Lower leg skin (tissue), 4 donors: ENCODE measurements around the gene PAK6. TPM values are rescaled to one million over a fixed set of nuclear protein-coding genes. Genes with fewer than 3 reads are reported as not detected.

Experiments
- DNase-seq, 2 donors: peaks; one replicate each; pipeline ENCODE4 v3.0.0-alpha.2; 2019; ENCODE audit warnings: low spot score in 2 of 2
- H3K4me3 ChIP-seq: fragments of 200-600 bp; sonication (generic); 2 replicates; pipeline ENCODE4 v1.5.1; 2017; ENCODE audit warnings: mild to moderate bottlenecking, low read depth; ENCODE audit not compliant: poor library complexity, severe bottlenecking
- POLR2A ChIP-seq, 2 donors: fragments of 450-650 bp; IDR thresholded peaks; one replicate each; pipeline ENCODE4 v1.6.1; 2016 to 2017; ENCODE audit warnings: antibody characterized with exemption in 2 of 2, mild to moderate bottlenecking in 1 of 2, moderate library complexity in 1 of 2
- WGBS, 2 donors: methylation state at CpG; one replicate each; pipeline ENCODE4 v1.1.5; 2018; 5-methylcytosine and 5-hydroxymethylcytosine counted together
- intact Hi-C: fragments of 100-400 bp; cut with DNase I; formaldehyde crosslinking; loops from one replicate; pipeline ENCODE4 v1.15.0; 2023; ENCODE audit warnings: low total_unique reads
- total RNA-seq, 4 donors: library from RNA; depleted of rRNA; stranded (reverse); fragments of >200 nt; gene quantifications; one replicate each; pipeline ENCODE4 v1.1.0, GENCODE V29; 2016
- TF ChIP-seq, protein P1 (sequence below), 3 donors: fragments of 450-650 bp; IDR thresholded peaks; one replicate each; pipeline ENCODE4 v1.5.1; 2016; ENCODE audit warnings: antibody characterized with exemption in 3 of 3, mild to moderate bottlenecking in 3 of 3, moderate library complexity in 2 of 3

PAK6 gene
- total RNA-seq, 4 donors from 2014 or later, result 48.3 to 83.9 (median 70.4) TPM

DNA sequence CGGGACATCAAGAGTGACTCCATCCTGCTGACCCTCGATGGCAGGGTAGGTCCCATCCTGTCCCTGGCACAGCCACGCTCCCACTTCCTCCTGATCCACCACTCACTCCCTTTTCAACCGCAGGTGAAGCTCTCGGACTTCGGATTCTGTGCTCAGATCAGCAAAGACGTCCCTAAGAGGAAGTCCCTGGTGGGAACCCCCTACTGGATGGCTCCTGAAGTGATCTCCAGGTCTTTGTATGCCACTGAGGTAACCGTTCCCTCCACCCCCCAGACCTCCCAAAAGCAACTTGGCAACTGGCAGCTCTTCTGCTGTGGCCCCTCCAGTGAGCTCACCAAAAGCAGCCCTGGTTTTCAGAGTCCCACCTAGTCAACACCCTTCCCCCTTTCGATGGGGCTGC is 34.6 kb downstream of the PAK6 start:
- DNase-seq, result no peak
- intact Hi-C loops, result loop anchor here (5.0 kb wide), 1 partner anchor 56 kb away; no protein-coding TSS in a partner anchor
- H3K4me3 ChIP-seq, result no peak overlapping the region
- WGBS, 2 donors, result 75 to 76% methylated on average over 9 of the region's 9 CpGs
- TF ChIP-seq POLR2A (IDR thresholded peaks at IDR 0.05), result no peak
- TF ChIP-seq, protein P1, sequence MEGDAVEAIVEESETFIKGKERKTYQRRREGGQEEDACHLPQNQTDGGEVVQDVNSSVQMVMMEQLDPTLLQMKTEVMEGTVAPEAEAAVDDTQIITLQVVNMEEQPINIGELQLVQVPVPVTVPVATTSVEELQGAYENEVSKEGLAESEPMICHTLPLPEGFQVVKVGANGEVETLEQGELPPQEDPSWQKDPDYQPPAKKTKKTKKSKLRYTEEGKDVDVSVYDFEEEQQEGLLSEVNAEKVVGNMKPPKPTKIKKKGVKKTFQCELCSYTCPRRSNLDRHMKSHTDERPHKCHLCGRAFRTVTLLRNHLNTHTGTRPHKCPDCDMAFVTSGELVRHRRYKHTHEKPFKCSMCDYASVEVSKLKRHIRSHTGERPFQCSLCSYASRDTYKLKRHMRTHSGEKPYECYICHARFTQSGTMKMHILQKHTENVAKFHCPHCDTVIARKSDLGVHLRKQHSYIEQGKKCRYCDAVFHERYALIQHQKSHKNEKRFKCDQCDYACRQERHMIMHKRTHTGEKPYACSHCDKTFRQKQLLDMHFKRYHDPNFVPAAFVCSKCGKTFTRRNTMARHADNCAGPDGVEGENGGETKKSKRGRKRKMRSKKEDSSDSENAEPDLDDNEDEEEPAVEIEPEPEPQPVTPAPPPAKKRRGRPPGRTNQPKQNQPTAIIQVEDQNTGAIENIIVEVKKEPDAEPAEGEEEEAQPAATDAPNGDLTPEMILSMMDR (IDR thresholded peaks at IDR 0.05), result no peak

DNA sequence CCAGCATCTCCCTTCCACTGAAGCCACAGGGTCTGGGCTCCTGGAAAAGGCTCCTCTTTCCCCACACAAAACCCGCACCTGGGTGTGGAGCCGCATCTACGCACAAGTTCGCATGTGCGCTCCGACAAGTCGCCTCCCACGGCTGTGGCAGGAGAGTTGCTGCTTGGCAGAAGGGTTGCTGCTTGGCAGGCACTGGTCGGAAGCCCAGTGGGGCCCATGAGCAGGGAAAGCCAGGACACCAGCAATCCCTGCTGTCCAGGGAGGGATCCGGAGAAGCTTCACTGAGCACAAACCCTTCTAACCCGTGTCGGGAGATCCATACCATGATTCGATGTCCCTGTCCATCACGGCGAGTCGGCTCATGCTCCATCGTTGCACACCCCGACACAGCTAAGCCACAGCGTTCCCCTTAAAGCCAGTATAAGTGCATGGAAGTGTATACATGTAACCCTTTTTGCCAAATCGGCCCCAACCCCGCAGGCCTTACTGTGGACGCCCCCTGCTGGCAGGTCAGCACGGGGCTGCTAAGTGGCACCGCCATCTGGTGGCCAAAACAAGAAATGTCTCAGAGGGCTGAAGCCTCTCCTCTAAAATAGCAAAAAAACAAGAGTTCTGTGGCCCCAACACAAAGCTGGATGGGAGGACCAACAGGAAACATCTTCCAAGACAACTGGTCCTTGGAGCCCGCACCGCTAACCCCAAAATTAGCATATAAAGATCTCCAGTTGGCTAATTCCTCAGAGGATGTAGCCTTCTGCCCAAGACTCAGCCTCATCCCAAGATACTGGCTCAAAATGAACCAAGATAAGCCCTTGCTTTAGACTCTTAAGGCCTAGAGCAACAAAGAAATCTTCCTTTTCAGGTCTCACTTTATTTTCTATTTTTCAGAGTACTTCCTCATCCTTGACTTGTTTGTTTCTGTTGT is 35.7 kb downstream of the PAK6 start:
- no peak overlapping the region for H3K4me3 ChIP-seq
- peak; percentile 67 to 94 for DNase-seq
- intact Hi-C loops, result loop anchor here (5.0 kb wide), 2 partner anchors 57 to 222 kb away; no protein-coding TSS in a partner anchor
- WGBS, 2 donors, result 53% methylated on average over 26 of the region's 26 CpGs
- TF ChIP-seq POLR2A (IDR thresholded peaks at IDR 0.05), result no peak
- TF ChIP-seq, protein P1 (IDR thresholded peaks at IDR 0.05), result peak in 1 of 3 donors; percentile 99

DNA sequence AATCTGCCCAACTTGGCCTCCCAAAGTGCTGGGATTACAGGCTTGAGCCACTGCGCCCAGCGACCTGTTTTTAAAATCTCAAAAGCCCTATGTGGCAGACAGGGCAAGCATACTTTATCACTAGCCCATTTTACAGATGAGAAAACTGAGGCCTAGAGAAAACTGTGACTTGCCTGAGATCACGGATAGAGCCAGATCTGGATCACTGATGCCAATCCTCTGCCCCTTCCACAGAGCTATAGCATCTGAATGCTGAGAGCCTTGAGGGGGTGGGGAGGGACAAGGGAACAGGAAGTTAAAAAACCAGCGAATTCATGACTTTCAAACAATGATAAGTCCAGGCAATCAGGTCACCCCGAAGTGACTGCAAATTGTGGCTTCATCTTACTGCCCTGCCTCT is 36.7 kb downstream of the PAK6 start:
- no peak for DNase-seq
- WGBS, 2 donors, result 79 to 89% methylated on average over 5 of the region's 5 CpGs
- H3K4me3 ChIP-seq, result no peak overlapping the region
- intact Hi-C loops, result loop anchor here (5.0 kb wide), 1 partner anchor 223 kb away; no protein-coding TSS in a partner anchor
- no peak for TF ChIP-seq POLR2A (IDR thresholded peaks at IDR 0.05)
- TF ChIP-seq, protein P1 (IDR thresholded peaks at IDR 0.05), result no peak

DNA sequence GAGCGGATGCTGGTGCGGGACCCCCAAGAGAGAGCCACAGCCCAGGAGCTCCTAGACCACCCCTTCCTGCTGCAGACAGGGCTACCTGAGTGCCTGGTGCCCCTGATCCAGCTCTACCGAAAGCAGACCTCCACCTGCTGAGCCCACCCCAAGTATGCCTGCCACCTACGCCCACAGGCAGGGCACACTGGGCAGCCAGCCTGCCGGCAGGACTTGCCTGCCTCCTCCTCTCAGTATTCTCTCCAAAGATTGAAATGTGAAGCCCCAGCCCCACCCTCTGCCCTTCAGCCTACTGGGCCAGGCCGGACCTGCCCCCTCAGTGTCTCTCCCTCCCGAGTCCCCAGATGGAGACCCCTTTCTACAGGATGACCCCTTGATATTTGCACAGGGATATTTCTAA is 37.1 kb downstream of the PAK6 start:
- no peak for DNase-seq
- 86 to 96% methylated on average over 7 of the region's 7 CpGs for WGBS, 2 donors
- intact Hi-C loops, result loop anchor here (5.0 kb wide), 1 partner anchor 224 kb away; no protein-coding TSS in a partner anchor
- TF ChIP-seq POLR2A (IDR thresholded peaks at IDR 0.05), result no peak
- TF ChIP-seq, protein P1 (IDR thresholded peaks at IDR 0.05), result no peak
- no peak overlapping the region for H3K4me3 ChIP-seq

DNA sequence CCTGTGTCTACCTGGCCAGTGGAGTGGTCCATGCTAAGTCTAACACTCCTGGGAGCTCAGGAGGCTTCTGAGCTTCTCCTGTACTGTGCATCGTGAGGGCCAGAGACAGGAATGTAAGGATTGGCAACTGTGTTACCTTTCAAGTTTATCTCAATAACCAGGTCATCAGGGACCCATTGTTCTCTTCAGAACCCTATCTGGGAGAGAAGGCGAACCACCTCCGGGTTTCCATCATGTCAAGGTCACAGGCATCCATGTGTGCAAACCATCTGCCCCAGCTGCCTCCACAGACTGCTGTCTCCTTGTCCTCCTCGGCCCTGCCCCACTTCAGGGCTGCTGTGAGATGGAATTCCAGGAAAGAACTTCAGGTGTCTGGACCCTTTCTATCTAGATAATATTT is 38.1 kb downstream of the PAK6 start:
- intact Hi-C loops, result loop anchor here (5.0 kb wide), 1 partner anchor 225 kb away; no protein-coding TSS in a partner anchor
- DNase-seq, result no peak
- TF ChIP-seq, protein P1 (IDR thresholded peaks at IDR 0.05), result no peak
- no peak for TF ChIP-seq POLR2A (IDR thresholded peaks at IDR 0.05)
- no peak overlapping the region for H3K4me3 ChIP-seq
- 68 to 81% methylated on average over 4 of the region's 4 CpGs for WGBS, 2 donors
